Measurements from ENCODE around the gene NMD3. TPM values are rescaled to one million over a fixed set of nuclear protein-coding genes. Genes with fewer than 3 reads are reported as not detected.
"Not testable (repeated sequence)": the region's sequence is repeated elsewhere in the genome, so short reads cannot be mapped to it uniquely, and the experiment has no call there.

NMD3 gene
- total RNA-seq, 5 donors from 2014 or later (not counting 1 experiment from before 2014, with no cell fraction given): 39.2 to 43.4 (median 42.4) TPM

DNA sequence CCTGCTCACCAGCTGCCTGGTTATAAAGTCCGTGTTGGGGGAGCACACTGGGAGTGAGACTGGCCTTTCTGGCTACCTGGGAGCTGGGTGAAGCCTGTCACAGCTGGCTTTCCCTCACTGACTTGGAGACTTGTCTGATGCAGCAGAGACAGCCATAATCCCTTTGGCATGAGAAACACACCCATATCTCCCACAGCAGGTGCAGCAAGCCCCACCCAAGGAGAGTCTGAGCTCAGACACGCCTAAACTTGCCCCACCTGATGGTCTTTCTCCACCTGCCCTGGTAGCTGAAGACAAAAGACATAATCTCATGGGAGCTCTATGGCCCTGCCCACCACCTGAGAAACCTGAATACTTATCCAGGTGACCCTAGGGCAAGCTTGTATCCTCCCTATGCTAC, 54.8 kb downstream of the NMD3 start:
- Mint-ChIP-seq H3K4me1 (peaks cover 0 to 2% (median 2%) of the 10 kb centered on the region in 3 donors), H3K27ac (no peak overlapping the region), H3K36me3 (peaks cover 31% of the 10 kb centered on the region), H3K9me3 (peaks cover 13 to 32% (median 22%) of the 10 kb centered on the region in 3 donors), H3K27me3 (no peaks in the 10 kb centered on the region), H3K4me3 (no peak overlapping the region)
- DNase-seq: no peak
- Histone ChIP-seq H3K4me3 (ENCODE audit: control insufficient read depth in 1 of 2, extremely low read depth in 1 of 2, low read length in 1 of 2) (no peak overlapping the region), H3K27ac (ENCODE audit: low read length) (no peak overlapping the region), H3K4me1 (ENCODE audit: control insufficient read depth in 1 of 2, extremely low read depth in 1 of 2, insufficient read depth in 2 of 2, low read length in 2 of 2) (no peaks in the 10 kb centered on the region), H3K9me3 (peaks cover 4% of the 10 kb centered on the region), H3K36me3 (ENCODE audit: control insufficient read depth in 2 of 2, extremely low read depth in 1 of 2, insufficient read depth in 1 of 2, low read length in 1 of 2) (no peaks in the 10 kb centered on the region), H3K27me3 (replicated peaks in 1 of 2; ENCODE audit: control insufficient read depth in 2 of 2, extremely low read depth in 1 of 2, insufficient read depth in 2 of 2, low read length in 1 of 2) (no peaks in the 10 kb centered on the region)
- 100% methylated on average over 2 of the region's 2 CpGs for WGBS (ENCODE audit: insufficient coverage)
- ATAC-seq (replicated peaks in 1 of 4): no peak
- ChIA-PET CTCF (interaction anchor here (1.1 to 2.9 kb wide), 8 partner anchors 17 to 146 kb away, joined by 3 to 23 read pairs (median 4); no protein-coding TSS in a partner anchor), POLR2A (no interaction called here)

DNA sequence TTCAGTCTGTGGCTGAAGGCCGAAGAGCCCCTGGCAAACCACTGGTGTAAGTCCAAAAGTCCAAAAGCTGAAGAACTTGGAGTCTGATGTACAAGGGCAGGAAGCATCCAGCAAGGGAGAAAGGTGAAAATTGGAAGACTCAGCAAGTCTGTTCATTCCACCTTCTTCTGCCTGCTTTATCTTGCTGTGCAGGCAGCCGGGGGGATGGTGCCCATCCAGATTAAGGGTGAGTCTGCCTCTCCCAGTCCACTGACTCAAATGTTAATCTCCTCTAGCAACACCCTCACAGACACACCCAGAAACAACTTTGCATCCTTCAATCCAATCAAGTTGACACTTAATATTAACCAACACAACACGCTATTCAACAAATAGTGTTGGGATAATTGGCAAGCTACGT, 61.3 kb downstream of the NMD3 start:
- H3K27ac ChIP-seq (ENCODE audit: low read length); H3K9me3 ChIP-seq; POLR2A ChIA-PET; H3K4me1 ChIP-seq (ENCODE audit: control insufficient read depth in 1 of 2, extremely low read depth in 1 of 2, insufficient read depth in 2 of 2, low read length in 2 of 2); H3K36me3 ChIP-seq (ENCODE audit: control insufficient read depth in 2 of 2, extremely low read depth in 1 of 2, insufficient read depth in 1 of 2, low read length in 1 of 2); DNase-seq; H3K27me3 Mint-ChIP-seq; H3K27me3 ChIP-seq (replicated peaks in 1 of 2; ENCODE audit: control insufficient read depth in 2 of 2, extremely low read depth in 1 of 2, insufficient read depth in 2 of 2, low read length in 1 of 2); ATAC-seq (replicated peaks in 1 of 4); H3K4me3 Mint-ChIP-seq; H3K27ac Mint-ChIP-seq; H3K4me1 Mint-ChIP-seq; CTCF ChIA-PET; H3K4me3 ChIP-seq (ENCODE audit: control insufficient read depth in 1 of 2, extremely low read depth in 1 of 2, low read length in 1 of 2): not testable (repeated sequence)
- Mint-ChIP-seq H3K36me3 (peaks cover 12% of the 10 kb centered on the region), H3K9me3 (peaks cover 25 to 42% (median 28%) of the 10 kb centered on the region in 3 donors)
- WGBS (ENCODE audit: insufficient coverage): 100% methylated on average over 2 of the region's 4 CpGs

GRCh38 chr3:161284989-161285388, 63.9 kb downstream of the NMD3 start:
- Mint-ChIP-seq H3K9me3 (peaks cover 12 to 21% (median 13%) of the 10 kb centered on the region in 3 donors), H3K27me3 (no peaks in the 10 kb centered on the region), H3K4me3 (no peak overlapping the region), H3K4me1 (no peaks in the 10 kb centered on the region), H3K36me3 (peaks cover 3% of the 10 kb centered on the region), H3K27ac (no peak overlapping the region)
- Histone ChIP-seq H3K4me1 (ENCODE audit: control insufficient read depth in 1 of 2, extremely low read depth in 1 of 2, insufficient read depth in 2 of 2, low read length in 2 of 2) (no peaks in the 10 kb centered on the region), H3K4me3 (ENCODE audit: control insufficient read depth in 1 of 2, extremely low read depth in 1 of 2, low read length in 1 of 2) (no peak overlapping the region), H3K27ac (ENCODE audit: low read length) (no peak overlapping the region), H3K27me3 (replicated peaks in 1 of 2; ENCODE audit: control insufficient read depth in 2 of 2, extremely low read depth in 1 of 2, insufficient read depth in 2 of 2, low read length in 1 of 2) (peaks cover 0 to 2% of the 10 kb centered on the region in 2 experiments), H3K36me3 (ENCODE audit: control insufficient read depth in 2 of 2, extremely low read depth in 1 of 2, insufficient read depth in 1 of 2, low read length in 1 of 2) (no peaks in the 10 kb centered on the region), H3K9me3 (no peaks in the 10 kb centered on the region)
- DNase-seq (no peak), ATAC-seq (replicated peaks in 1 of 4) (no peak)
- ChIA-PET CTCF (interaction anchor here in 1 of 2 donors (1.1 kb wide), 1 partner anchor 17 kb away, joined by 3 read pairs; no protein-coding TSS in a partner anchor), POLR2A (no interaction called here)
- WGBS (ENCODE audit: insufficient coverage): 73% methylated on average over 2 of the region's 4 CpGs

DNA sequence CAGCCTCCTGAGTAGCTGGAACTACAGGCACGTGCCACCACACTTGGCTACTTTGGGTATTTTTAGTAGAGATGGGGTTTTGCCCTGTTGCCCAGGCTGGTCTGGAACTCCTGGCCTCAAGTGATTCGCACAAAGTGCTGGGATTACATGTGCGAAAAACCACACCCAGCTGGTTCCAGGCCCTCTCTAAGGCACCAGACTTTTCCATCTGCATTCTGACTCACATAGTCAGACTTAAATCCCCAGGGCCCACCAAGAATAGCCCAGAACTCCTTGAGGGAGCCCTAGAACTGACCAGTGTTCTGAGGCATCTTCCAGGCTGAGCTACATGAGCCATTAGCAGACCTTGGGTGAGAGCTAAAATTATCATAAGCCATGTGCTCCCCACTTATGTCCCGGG, 68.1 kb downstream of the NMD3 start:
- POLR2A ChIA-PET: interaction anchor here in 1 of 2 donors (0.6 kb wide), 1 partner anchor 25 kb away, joined by 3 read pairs; no protein-coding TSS in a partner anchor
- Histone ChIP-seq H3K4me1 (ENCODE audit: control insufficient read depth in 1 of 2, extremely low read depth in 1 of 2, insufficient read depth in 2 of 2, low read length in 2 of 2) (no peaks in the 10 kb centered on the region), H3K9me3 (no peaks in the 10 kb centered on the region), H3K36me3 (ENCODE audit: control insufficient read depth in 2 of 2, extremely low read depth in 1 of 2, insufficient read depth in 1 of 2, low read length in 1 of 2) (no peaks in the 10 kb centered on the region), H3K4me3 (ENCODE audit: control insufficient read depth in 1 of 2, extremely low read depth in 1 of 2, low read length in 1 of 2) (no peak overlapping the region), H3K27me3 (replicated peaks in 1 of 2; ENCODE audit: control insufficient read depth in 2 of 2, extremely low read depth in 1 of 2, insufficient read depth in 2 of 2, low read length in 1 of 2) (peaks cover 0 to 4% of the 10 kb centered on the region in 2 experiments), H3K27ac (ENCODE audit: low read length) (no peak overlapping the region)
- CTCF ChIA-PET: no interaction called here
- H3K27me3 Mint-ChIP-seq: peaks cover 5 to 11% of the 10 kb centered on the region in 2 donors
- H3K4me1 Mint-ChIP-seq: no peaks in the 10 kb centered on the region
- DNase-seq (no peak), ATAC-seq (replicated peaks in 1 of 4) (no peak)
- 93% methylated on average over 2 of the region's 4 CpGs for WGBS (ENCODE audit: insufficient coverage)
- no peaks in the 10 kb centered on the region for H3K36me3 Mint-ChIP-seq
- H3K27ac Mint-ChIP-seq: no peak overlapping the region
- H3K4me3 Mint-ChIP-seq: no peak overlapping the region
- H3K9me3 Mint-ChIP-seq: peaks cover 0 to 5% (median 0%) of the 10 kb centered on the region in 3 donors

DNA sequence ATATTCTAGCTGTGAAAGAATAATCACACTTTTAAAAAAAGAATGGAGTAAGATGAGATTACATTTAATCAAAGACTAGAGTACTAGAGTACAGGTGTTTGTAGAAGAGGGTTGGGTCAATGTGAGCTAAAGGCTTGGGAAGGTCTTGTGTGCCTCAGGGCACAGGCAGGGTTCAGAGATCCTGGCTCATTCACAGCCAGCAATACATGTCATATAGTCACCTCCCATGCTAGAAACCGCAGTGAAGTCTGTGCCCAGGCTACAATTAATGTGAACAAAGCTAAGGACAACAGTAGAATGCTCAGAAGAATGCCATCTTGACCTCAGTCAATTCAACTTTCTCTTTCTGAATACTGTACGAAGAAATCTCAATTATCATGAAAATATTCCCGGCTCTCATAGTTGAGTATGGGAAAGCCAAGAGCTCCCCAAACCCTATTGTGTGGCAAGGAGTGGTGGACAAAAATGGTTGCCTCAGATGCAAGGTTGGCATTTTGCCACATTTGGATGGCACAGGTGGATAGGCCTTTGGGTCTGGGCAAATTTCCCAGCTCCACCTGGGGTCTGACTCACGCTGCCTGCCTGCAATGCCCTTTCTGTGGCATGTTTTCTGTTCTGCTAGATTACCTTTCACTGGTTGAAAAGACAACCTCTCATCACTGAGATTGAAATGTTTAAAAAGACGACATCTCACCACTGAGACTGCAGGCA, 70.2 kb downstream of the NMD3 start:
- ChIA-PET CTCF (interaction anchor here in 1 of 2 donors (0.8 kb wide), 1 partner anchor 16 kb away, joined by 3 read pairs; no protein-coding TSS in a partner anchor), POLR2A (no interaction called here)
- WGBS (ENCODE audit: insufficient coverage): 82% methylated on average over 2 of the region's 5 CpGs
- H3K27me3 Mint-ChIP-seq: peaks cover 5 to 11% of the 10 kb centered on the region in 2 donors
- Histone ChIP-seq H3K27me3 (replicated peaks in 1 of 2; ENCODE audit: control insufficient read depth in 2 of 2, extremely low read depth in 1 of 2, insufficient read depth in 2 of 2, low read length in 1 of 2) (peaks cover 0 to 2% of the 10 kb centered on the region in 2 experiments), H3K27ac (ENCODE audit: low read length) (no peak overlapping the region), H3K9me3 (no peaks in the 10 kb centered on the region), H3K4me1 (ENCODE audit: control insufficient read depth in 1 of 2, extremely low read depth in 1 of 2, insufficient read depth in 2 of 2, low read length in 2 of 2) (no peaks in the 10 kb centered on the region), H3K36me3 (ENCODE audit: control insufficient read depth in 2 of 2, extremely low read depth in 1 of 2, insufficient read depth in 1 of 2, low read length in 1 of 2) (no peaks in the 10 kb centered on the region), H3K4me3 (ENCODE audit: control insufficient read depth in 1 of 2, extremely low read depth in 1 of 2, low read length in 1 of 2) (no peak overlapping the region)
- no peaks in the 10 kb centered on the region for H3K36me3 Mint-ChIP-seq
- H3K4me1 Mint-ChIP-seq: no peaks in the 10 kb centered on the region
- DNase-seq (no peak), ATAC-seq (replicated peaks in 1 of 4) (no peak)
- no peak overlapping the region for H3K27ac Mint-ChIP-seq
- H3K4me3 Mint-ChIP-seq: no peak overlapping the region
- H3K9me3 Mint-ChIP-seq: peaks cover 0 to 5% (median under 1%) of the 10 kb centered on the region in 3 donors

- Histone ChIP-seq H3K27me3 (replicated peaks in 1 of 2; ENCODE audit: control insufficient read depth in 2 of 2, extremely low read depth in 1 of 2, insufficient read depth in 2 of 2, low read length in 1 of 2) (peaks cover 0 to 2% of the 10 kb centered on the region in 2 experiments), H3K27ac (ENCODE audit: low read length) (no peak overlapping the region), H3K9me3 (no peaks in the 10 kb centered on the region), H3K4me1 (ENCODE audit: control insufficient read depth in 1 of 2, extremely low read depth in 1 of 2, insufficient read depth in 2 of 2, low read length in 2 of 2) (no peaks in the 10 kb centered on the region), H3K36me3 (ENCODE audit: control insufficient read depth in 2 of 2, extremely low read depth in 1 of 2, insufficient read depth in 1 of 2, low read length in 1 of 2) (no peaks in the 10 kb centered on the region), H3K4me3 (ENCODE audit: control insufficient read depth in 1 of 2, extremely low read depth in 1 of 2, low read length in 1 of 2) (no peak overlapping the region)
- H3K36me3 Mint-ChIP-seq: peaks cover 7% of the 10 kb centered on the region
- WGBS (ENCODE audit: insufficient coverage): no CpG with 5 or more reads among the region's 2 CpGs
- no peaks in the 10 kb centered on the region for H3K4me1 Mint-ChIP-seq
- DNase-seq (no peak), ATAC-seq (replicated peaks in 1 of 4) (no peak)
- H3K4me3 Mint-ChIP-seq: no peak overlapping the region
- H3K27me3 Mint-ChIP-seq: peaks cover 5 to 11% of the 10 kb centered on the region in 2 donors
- peaks cover 4 to 19% (median 5%) of the 10 kb centered on the region in 3 donors for H3K9me3 Mint-ChIP-seq
- no peak overlapping the region for H3K27ac Mint-ChIP-seq
- CTCF ChIA-PET: interaction anchor here (1.0 to 1.4 kb wide), 2 partner anchors 9 to 19 kb away, joined by 3 to 5 read pairs; no protein-coding TSS in a partner anchor
- POLR2A ChIA-PET: no interaction called here
Measured at GRCh38 chr3:161293381-161293780, 72.3 kb downstream of the NMD3 start.

Data from T-cell (primary cell).